Ectodermal cell (in vitro differentiated cells): ENCODE measurements around the gene CTNNA3.

Source experiments
- H3K27ac ChIP-seq: 2 replicates; pipeline ENCODE4 v1.7.0; 2013; ENCODE audit warnings: mild to moderate bottlenecking, low read depth, low read length; ENCODE audit not compliant: insufficient read depth, poor library complexity, severe bottlenecking
- H3K27me3 ChIP-seq: 2 replicates; pipeline ENCODE4 v1.7.0; 2013; ENCODE audit warnings: mild to moderate bottlenecking, low read length; ENCODE audit not compliant: insufficient read depth, control insufficient read depth, poor library complexity, severe bottlenecking
- H3K36me3 ChIP-seq: one replicate; pipeline ENCODE4 v1.7.0; 2013; ENCODE audit warnings: low read length; ENCODE audit not compliant: control insufficient read depth, insufficient read depth
- H3K4me1 ChIP-seq: one replicate; pipeline ENCODE4 v1.7.0; 2013; ENCODE audit warnings: low read length; ENCODE audit not compliant: control insufficient read depth, insufficient read depth
- H3K4me3 ChIP-seq: 2 replicates; pipeline ENCODE4 v1.7.0; 2013; ENCODE audit warnings: low read depth, low read length, control low read depth; ENCODE audit not compliant: insufficient read depth
- H3K9me3 ChIP-seq: 2 replicates; pipeline ENCODE4 v1.7.0; 2013; ENCODE audit warnings: mild to moderate bottlenecking, low read length, moderate library complexity; ENCODE audit not compliant: control insufficient read depth
- WGBS, 2 experiments: methylation state at CpG; one replicate each; pipeline ENCODE4 v1.1.7; 2013; ENCODE audit warnings: missing lambda C conversion rate in 2 of 2; 5-methylcytosine and 5-hydroxymethylcytosine counted together

Gene CTNNA3

GRCh38 chr10:66983475-66983818 lies 712.5 kb downstream of the CTNNA3 start:
- no peaks in the 10 kb centered on the region for H3K27me3 ChIP-seq
- H3K4me1 ChIP-seq: no peaks in the 10 kb centered on the region
- no peaks in the 10 kb centered on the region for H3K9me3 ChIP-seq
- no peak overlapping the region for H3K27ac ChIP-seq
- H3K4me3 ChIP-seq: no peak overlapping the region
- H3K36me3 ChIP-seq: no peaks in the 10 kb centered on the region

GRCh38 chr10:66982792-66983474 lies 713.1 kb downstream of the CTNNA3 start:
- 86 to 87% methylated on average over 5 to 6 of the region's 6 CpGs for WGBS, 2 experiments
- H3K9me3 ChIP-seq: no peaks in the 10 kb centered on the region
- H3K36me3 ChIP-seq: no peaks in the 10 kb centered on the region
- no peaks in the 10 kb centered on the region for H3K27me3 ChIP-seq
- no peaks in the 10 kb centered on the region for H3K4me1 ChIP-seq
- no peak overlapping the region for H3K4me3 ChIP-seq
- no peak overlapping the region for H3K27ac ChIP-seq

- H3K4me1 ChIP-seq: no peaks in the 10 kb centered on the region
- no peak overlapping the region for H3K4me3 ChIP-seq
- 100% methylated on average over 1 of the region's 1 CpG for WGBS, 2 experiments
- no peaks in the 10 kb centered on the region for H3K36me3 ChIP-seq
- no peaks in the 10 kb centered on the region for H3K27me3 ChIP-seq
- H3K27ac ChIP-seq: no peak overlapping the region
- no peaks in the 10 kb centered on the region for H3K9me3 ChIP-seq
Observed at GRCh38 chr10:66982053-66982420, 714.0 kb downstream of the CTNNA3 start.

GRCh38 chr10:66981361-66982052 lies 714.5 kb downstream of the CTNNA3 start:
- H3K9me3 ChIP-seq: no peaks in the 10 kb centered on the region
- H3K36me3 ChIP-seq: no peaks in the 10 kb centered on the region
- WGBS, 2 experiments: 90 to 95% methylated on average over 3 of the region's 3 CpGs
- no peak overlapping the region for H3K27ac ChIP-seq
- no peak overlapping the region for H3K4me3 ChIP-seq
- no peaks in the 10 kb centered on the region for H3K27me3 ChIP-seq
- H3K4me1 ChIP-seq: no peaks in the 10 kb centered on the region

- no peaks in the 10 kb centered on the region for H3K36me3 ChIP-seq
- no peaks in the 10 kb centered on the region for H3K27me3 ChIP-seq
- 91 to 99% methylated on average over 4 of the region's 4 CpGs for WGBS, 2 experiments
- no peaks in the 10 kb centered on the region for H3K9me3 ChIP-seq
- no peak overlapping the region for H3K4me3 ChIP-seq
- H3K27ac ChIP-seq: no peak overlapping the region
- no peaks in the 10 kb centered on the region for H3K4me1 ChIP-seq
Observed at GRCh38 chr10:66980246-66980815, 715.7 kb downstream of the CTNNA3 start.

GRCh38 chr10:66964946-66965345 lies 731.0 kb downstream of the CTNNA3 start:
- Histone ChIP-seq H3K4me3 (no peak overlapping the region), H3K9me3 (no peaks in the 10 kb centered on the region), H3K36me3 (no peaks in the 10 kb centered on the region), H3K4me1 (no peaks in the 10 kb centered on the region), H3K27me3 (no peaks in the 10 kb centered on the region), H3K27ac (no peak overlapping the region)
- 60 to 76% methylated on average over 3 to 4 of the region's 4 CpGs for WGBS, 2 experiments

- Histone ChIP-seq H3K9me3 (no peaks in the 10 kb centered on the region), H3K27me3 (no peaks in the 10 kb centered on the region), H3K36me3 (no peaks in the 10 kb centered on the region), H3K4me3 (no peak overlapping the region), H3K27ac (no peak overlapping the region), H3K4me1 (peaks cover 6% of the 10 kb centered on the region)
- 85 to 87% methylated on average over 2 of the region's 2 CpGs for WGBS, 2 experiments
Observed at GRCh38 chr10:66958466-66958865, 737.5 kb downstream of the CTNNA3 start.

- no peaks in the 10 kb centered on the region for H3K36me3 ChIP-seq
- H3K9me3 ChIP-seq: no peaks in the 10 kb centered on the region
- peaks cover 7% of the 10 kb centered on the region for H3K4me1 ChIP-seq
- H3K27me3 ChIP-seq: no peaks in the 10 kb centered on the region
- WGBS, 2 experiments: 73 to 74% methylated on average over 2 of the region's 2 CpGs
- H3K4me3 ChIP-seq: no peak overlapping the region
- H3K27ac ChIP-seq: no peak overlapping the region
Observed at GRCh38 chr10:66951896-66952295, 744.1 kb downstream of the CTNNA3 start.

GRCh38 chr10:66943590-66943989 lies 752.4 kb downstream of the CTNNA3 start:
- Histone ChIP-seq H3K4me3 (no peak overlapping the region), H3K27me3 (no peaks in the 10 kb centered on the region), H3K9me3 (no peaks in the 10 kb centered on the region), H3K4me1 (no peaks in the 10 kb centered on the region), H3K27ac (no peak overlapping the region), H3K36me3 (no peaks in the 10 kb centered on the region)
- 100% methylated on average over 1 of the region's 2 CpGs; no CpG with 5 or more reads in 1 of the 2 experiments for WGBS, 2 experiments

GRCh38 chr10:66942407-66942806 lies 753.6 kb downstream of the CTNNA3 start:
- H3K4me1 ChIP-seq: no peaks in the 10 kb centered on the region
- H3K4me3 ChIP-seq: no peak overlapping the region
- no peaks in the 10 kb centered on the region for H3K9me3 ChIP-seq
- no peaks in the 10 kb centered on the region for H3K27me3 ChIP-seq
- no CpG with 5 or more reads among the region's 1 CpG for WGBS, 2 experiments
- H3K36me3 ChIP-seq: no peaks in the 10 kb centered on the region
- no peak overlapping the region for H3K27ac ChIP-seq
